Peyer's patch (tissue), 4 donors: Measurements from ENCODE around the gene SLC26A11. TPM values are rescaled to one million over a fixed set of nuclear protein-coding genes. Genes with fewer than 3 reads are reported as not detected.

Source experiments
- DNase-seq, 3 donors: peaks; one replicate each; pipeline ENCODE4 v3.0.0-alpha.2; 2017 to 2019
- H3K27ac ChIP-seq, 4 donors: fragments of 200-600 bp; sonication (generic); one replicate each; pipeline ENCODE4 v1.5.1; 2016 to 2019
- H3K27me3 ChIP-seq, 2 donors: fragments of 200-600 bp; sonication (generic); one replicate each; pipeline ENCODE4 v1.5.1; 2019
- H3K36me3 ChIP-seq, 3 donors: fragments of 200-600 bp; sonication (generic); one replicate each; pipeline ENCODE4 v1.5.1; 2016 to 2019
- H3K4me1 ChIP-seq, 4 donors: fragments of 200-600 bp; sonication (generic); one replicate each; pipeline ENCODE4 v1.5.1; 2016 to 2019
- H3K4me3 ChIP-seq, 4 donors: fragments of 200-600 bp; sonication (generic); 1 replicate in 3 of 4; 2 replicates in 1 of 4; pipeline ENCODE4 v1.5.1; 2016 to 2019; ENCODE audit warnings: mild to moderate bottlenecking in 1 of 4
- H3K9me3 ChIP-seq, 4 donors: fragments of 200-600 bp; sonication (generic); one replicate each; pipeline ENCODE4 v1.5.1; 2016 to 2019; ENCODE audit warnings: mild to moderate bottlenecking in 1 of 4
- POLR2A ChIP-seq, 2 donors: fragments of 450-650 bp; IDR thresholded peaks; one replicate each; pipeline ENCODE4 v1.5.1; 2017; ENCODE audit warnings: antibody characterized with exemption in 2 of 2, mild to moderate bottlenecking in 2 of 2, moderate library complexity in 2 of 2
- total RNA-seq, 4 donors: library from RNA; depleted of rRNA; stranded (reverse); fragments of >200 nt; gene quantifications; one replicate each; pipeline ENCODE4 v1.1.0, GENCODE V29; 2016
- TF ChIP-seq, protein P1 (sequence below), 6 experiments: fragments of 450-650 bp in 4 of 6; fragments of 200-600 bp in 2 of 6; sonication (generic) in 1 of 6; IDR thresholded peaks; one replicate each; pipeline ENCODE4 v1.5.1; 2017 to 2019; ENCODE audit warnings: antibody characterized with exemption in 6 of 6, mild to moderate bottlenecking in 3 of 6, moderate library complexity in 1 of 6

Gene SLC26A11
- total RNA-seq, 4 donors from 2014 or later, result 28.1 to 42.9 (median 33.1) TPM

DNA sequence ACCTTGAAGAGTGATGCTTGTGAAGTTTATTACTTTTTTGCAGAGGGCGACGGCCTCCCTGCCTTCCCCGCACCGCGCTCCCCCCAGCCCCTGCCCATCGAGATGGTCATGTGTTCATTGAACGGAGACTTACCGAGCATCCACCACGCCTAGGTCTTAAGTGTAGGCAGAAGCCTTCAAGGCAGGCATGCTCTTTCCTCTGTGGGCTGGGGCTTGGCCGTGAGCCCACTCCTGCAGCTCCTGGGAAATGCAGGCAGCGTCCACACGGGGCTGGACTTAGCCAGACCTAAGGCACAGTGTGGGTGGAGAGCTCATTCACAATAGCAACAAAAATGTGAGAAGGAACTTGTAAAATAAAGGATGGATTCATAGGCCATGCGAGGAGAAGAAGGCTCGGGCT lies 59.7 kb downstream of the SLC26A11 start:
- no peak for DNase-seq
- Histone ChIP-seq H3K9me3 (no peaks in the 10 kb centered on the region), H3K4me1 (no peaks in the 10 kb centered on the region), H3K4me3 (no peak overlapping the region), H3K36me3 (peaks cover 0 to 38% (median 0%) of the 10 kb centered on the region in 3 donors), H3K27ac (no peak overlapping the region), H3K27me3 (no peaks in the 10 kb centered on the region)
- TF ChIP-seq, protein P1, sequence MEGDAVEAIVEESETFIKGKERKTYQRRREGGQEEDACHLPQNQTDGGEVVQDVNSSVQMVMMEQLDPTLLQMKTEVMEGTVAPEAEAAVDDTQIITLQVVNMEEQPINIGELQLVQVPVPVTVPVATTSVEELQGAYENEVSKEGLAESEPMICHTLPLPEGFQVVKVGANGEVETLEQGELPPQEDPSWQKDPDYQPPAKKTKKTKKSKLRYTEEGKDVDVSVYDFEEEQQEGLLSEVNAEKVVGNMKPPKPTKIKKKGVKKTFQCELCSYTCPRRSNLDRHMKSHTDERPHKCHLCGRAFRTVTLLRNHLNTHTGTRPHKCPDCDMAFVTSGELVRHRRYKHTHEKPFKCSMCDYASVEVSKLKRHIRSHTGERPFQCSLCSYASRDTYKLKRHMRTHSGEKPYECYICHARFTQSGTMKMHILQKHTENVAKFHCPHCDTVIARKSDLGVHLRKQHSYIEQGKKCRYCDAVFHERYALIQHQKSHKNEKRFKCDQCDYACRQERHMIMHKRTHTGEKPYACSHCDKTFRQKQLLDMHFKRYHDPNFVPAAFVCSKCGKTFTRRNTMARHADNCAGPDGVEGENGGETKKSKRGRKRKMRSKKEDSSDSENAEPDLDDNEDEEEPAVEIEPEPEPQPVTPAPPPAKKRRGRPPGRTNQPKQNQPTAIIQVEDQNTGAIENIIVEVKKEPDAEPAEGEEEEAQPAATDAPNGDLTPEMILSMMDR (IDR thresholded peaks at IDR 0.05), result no peak
- no peak for TF ChIP-seq POLR2A (IDR thresholded peaks at IDR 0.05)

- Histone ChIP-seq H3K4me1 (no peaks in the 10 kb centered on the region), H3K27ac (no peak overlapping the region), H3K4me3 (no peak overlapping the region), H3K36me3 (peaks cover 0 to 38% (median 0%) of the 10 kb centered on the region in 3 donors), H3K9me3 (no peaks in the 10 kb centered on the region), H3K27me3 (no peaks in the 10 kb centered on the region)
- DNase-seq, result no peak
- TF ChIP-seq, protein P1 (IDR thresholded peaks at IDR 0.05), result no peak
- no peak for TF ChIP-seq POLR2A (IDR thresholded peaks at IDR 0.05)
Observed at GRCh38 chr17:80281516-80281915, 61.3 kb downstream of the SLC26A11 start.

GRCh38 chr17:80283116-80283852 lies 63.1 kb downstream of the SLC26A11 start:
- peaks cover 0 to 36% (median 0%) of the 10 kb centered on the region in 3 donors for H3K36me3 ChIP-seq
- H3K4me1 ChIP-seq, result no peaks in the 10 kb centered on the region
- H3K27me3 ChIP-seq, result no peaks in the 10 kb centered on the region
- TF ChIP-seq, protein P1 (IDR thresholded peaks at IDR 0.05), result no peak
- TF ChIP-seq POLR2A (IDR thresholded peaks at IDR 0.05), result no peak
- H3K9me3 ChIP-seq, result no peaks in the 10 kb centered on the region
- DNase-seq, result no peak
- no peak overlapping the region for H3K27ac ChIP-seq
- H3K4me3 ChIP-seq, result no peak overlapping the region

GRCh38 chr17:80284631-80285030 lies 64.4 kb downstream of the SLC26A11 start:
- no peak for TF ChIP-seq POLR2A (IDR thresholded peaks at IDR 0.05)
- TF ChIP-seq, protein P1 (IDR thresholded peaks at IDR 0.05), result no peak
- DNase-seq, result no peak
- peaks cover 0 to 38% (median 0%) of the 10 kb centered on the region in 3 donors for H3K36me3 ChIP-seq

DNA sequence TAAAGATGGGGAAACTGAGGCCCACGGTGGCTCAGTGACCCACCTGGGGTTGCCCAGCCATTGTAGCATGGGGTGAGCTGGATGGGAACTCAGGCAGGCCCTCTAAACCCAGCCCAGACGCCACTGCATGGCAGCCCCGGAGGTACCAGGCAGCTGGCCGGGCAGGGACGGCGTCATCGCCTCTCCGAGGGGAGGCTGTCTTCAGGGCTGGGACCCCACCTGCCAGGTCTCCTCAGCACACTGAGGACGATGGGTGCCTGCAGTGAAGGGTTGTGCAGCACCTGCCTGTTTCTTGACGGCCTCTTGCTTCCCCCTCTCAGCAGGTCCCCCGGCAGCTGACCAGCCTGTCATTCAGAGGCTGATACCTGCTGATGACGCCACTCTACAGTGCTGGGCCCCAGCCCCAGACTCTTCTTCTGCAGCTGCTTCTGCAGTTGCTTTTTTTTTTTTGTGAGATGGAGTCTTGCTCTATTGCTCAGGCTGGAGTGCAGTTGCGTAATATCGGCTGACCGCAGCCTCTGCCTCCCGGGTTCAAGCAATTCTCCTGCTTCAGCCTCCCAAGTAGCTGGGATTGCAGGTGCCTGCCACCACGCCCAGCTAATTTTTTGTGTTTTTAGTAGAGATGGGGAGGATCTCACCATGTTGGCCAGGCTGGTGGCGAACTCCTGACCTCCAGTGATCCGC lies 65.2 kb downstream of the SLC26A11 start:
- no peak overlapping the region for H3K4me3 ChIP-seq
- no peak for DNase-seq
- TF ChIP-seq POLR2A (IDR thresholded peaks at IDR 0.05), result no peak
- TF ChIP-seq, protein P1 (IDR thresholded peaks at IDR 0.05), result no peak
- H3K36me3 ChIP-seq, result peaks cover 0 to 43% (median 0%) of the 10 kb centered on the region in 3 donors
- H3K27ac ChIP-seq, result no peak overlapping the region
- H3K4me1 ChIP-seq, result no peaks in the 10 kb centered on the region
- H3K9me3 ChIP-seq, result no peaks in the 10 kb centered on the region
- no peaks in the 10 kb centered on the region for H3K27me3 ChIP-seq

More at GRCh38 chr17:80284631-80285030, 64.4 kb downstream of the SLC26A11 start:
- Histone ChIP-seq H3K9me3 (no peaks in the 10 kb centered on the region), H3K4me1 (no peaks in the 10 kb centered on the region), H3K27me3 (no peaks in the 10 kb centered on the region), H3K27ac (no peak overlapping the region), H3K4me3 (no peak overlapping the region)
